ENCODE data around the gene LDLRAD2.

DNA sequence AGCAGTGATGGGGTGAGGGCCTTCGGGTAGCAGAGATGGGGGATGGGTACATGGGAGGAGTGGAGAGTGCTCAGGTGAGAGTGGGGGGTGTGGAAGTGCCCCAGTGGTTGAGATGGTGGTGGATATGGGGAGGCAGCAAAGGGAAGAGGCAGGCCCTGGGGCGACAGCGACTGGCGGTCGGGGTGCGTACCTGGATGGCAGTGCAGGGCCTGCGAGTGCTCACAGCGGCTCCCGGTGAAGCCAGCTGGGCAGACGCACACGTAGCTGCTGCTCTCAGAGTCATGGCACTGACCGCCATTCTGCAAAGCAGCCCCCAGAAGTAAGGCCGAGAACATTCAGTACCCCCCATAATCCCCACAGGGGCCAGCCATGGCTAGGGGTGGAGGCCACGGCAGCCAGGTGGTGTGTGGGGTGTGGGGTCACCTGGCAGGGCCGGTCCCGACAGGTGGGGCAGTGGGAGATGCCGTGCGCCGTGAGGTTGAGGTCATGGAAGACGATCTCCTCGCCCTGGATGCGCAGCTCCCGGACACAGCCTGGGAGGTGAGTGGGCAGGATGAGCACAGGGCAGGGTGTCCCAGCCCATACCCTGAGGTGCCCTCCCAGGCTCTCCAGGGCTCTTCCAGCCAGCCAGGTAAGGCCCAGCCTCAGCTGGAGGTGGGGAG lies 18.9 kb downstream of the LDLRAD2 start:
- TF ChIP-seq, protein P1, sequence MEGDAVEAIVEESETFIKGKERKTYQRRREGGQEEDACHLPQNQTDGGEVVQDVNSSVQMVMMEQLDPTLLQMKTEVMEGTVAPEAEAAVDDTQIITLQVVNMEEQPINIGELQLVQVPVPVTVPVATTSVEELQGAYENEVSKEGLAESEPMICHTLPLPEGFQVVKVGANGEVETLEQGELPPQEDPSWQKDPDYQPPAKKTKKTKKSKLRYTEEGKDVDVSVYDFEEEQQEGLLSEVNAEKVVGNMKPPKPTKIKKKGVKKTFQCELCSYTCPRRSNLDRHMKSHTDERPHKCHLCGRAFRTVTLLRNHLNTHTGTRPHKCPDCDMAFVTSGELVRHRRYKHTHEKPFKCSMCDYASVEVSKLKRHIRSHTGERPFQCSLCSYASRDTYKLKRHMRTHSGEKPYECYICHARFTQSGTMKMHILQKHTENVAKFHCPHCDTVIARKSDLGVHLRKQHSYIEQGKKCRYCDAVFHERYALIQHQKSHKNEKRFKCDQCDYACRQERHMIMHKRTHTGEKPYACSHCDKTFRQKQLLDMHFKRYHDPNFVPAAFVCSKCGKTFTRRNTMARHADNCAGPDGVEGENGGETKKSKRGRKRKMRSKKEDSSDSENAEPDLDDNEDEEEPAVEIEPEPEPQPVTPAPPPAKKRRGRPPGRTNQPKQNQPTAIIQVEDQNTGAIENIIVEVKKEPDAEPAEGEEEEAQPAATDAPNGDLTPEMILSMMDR (conservative IDR thresholded peaks at IDR 0.05; ENCODE audit: low read depth, low read length) = no peak
- TF ChIP-seq BHLHE40 (IDR thresholded peaks at IDR 0.05; ENCODE audit: low read depth, low read length) (no peak), POLR2A (IDR thresholded peaks at IDR 0.05; ENCODE audit: low read depth, low read length) (no peak), CEBPB (IDR thresholded peaks at IDR 0.05; ENCODE audit: low read depth, low read length) (no peak), MXI1 (IDR thresholded peaks at IDR 0.05; ENCODE audit: borderline replicate concordance, low read depth, low read length) (no peak), RCOR1 (IDR thresholded peaks at IDR 0.05; ENCODE audit: insufficient replicate concordance, low read length) (no peak), USF2 (IDR thresholded peaks at IDR 0.05; ENCODE audit: low read depth, low read length) (no peak), NFE2L2 (IDR thresholded peaks at IDR 0.05; ENCODE audit: low read depth, low read length) (no peak), ELK1 (IDR thresholded peaks at IDR 0.05; ENCODE audit: borderline replicate concordance, low read depth, low read length) (no peak), SMC3 (IDR thresholded peaks at IDR 0.05; ENCODE audit: low read depth, low read length) (no peak), FOS (IDR thresholded peaks at IDR 0.05; ENCODE audit: low read depth, low read length) (no peak), MAFK (IDR thresholded peaks at IDR 0.05; ENCODE audit: low read depth, low read length) (no peak), MAZ (IDR thresholded peaks at IDR 0.05; ENCODE audit: borderline replicate concordance, low read depth, low read length) (no peak), RFX5 (IDR thresholded peaks at IDR 0.05; ENCODE audit: low read depth, low read length) (no peak)

All from IMR-90 (cell line).